ENCODE data around the gene PVRIG. TPM values are rescaled to one million over a fixed set of nuclear protein-coding genes. Genes with fewer than 3 reads are reported as not detected.
A peak's percentile ranks its signal among the peaks of the same experiment; 100 is the strongest.

Gene PVRIG
- total RNA-seq, 1 experiment from 2014 or later, result 0.70 TPM

- Histone ChIP-seq H2AK5ac (ENCODE audit: insufficient read length, low read length) (no peak overlapping the region), H2BK15ac (ENCODE audit: low read depth, low read length) (no peak overlapping the region), H4K5ac (ENCODE audit: insufficient read length, low read depth, low read length) (no peak overlapping the region), H3K27ac (ENCODE audit: insufficient read length, low read depth, low read length) (no peak overlapping the region), H3K79me2 (ENCODE audit: insufficient read depth, low read length) (no peaks in the 10 kb centered on the region; the same call in 1 of the 2 replicates), H3K9ac (ENCODE audit: extremely low read depth, insufficient read length, low read length) (no peak overlapping the region), H4K91ac (ENCODE audit: insufficient read length, low read depth, low read length) (no peak overlapping the region), H2BK120ac (ENCODE audit: low read depth, low read length, poor library complexity, severe bottlenecking) (no peak overlapping the region), H3K79me1 (ENCODE audit: insufficient read depth, low read depth, low read length, poor library complexity, severe bottlenecking) (no peaks in the 10 kb centered on the region), H3K4me2 (ENCODE audit: insufficient read depth, insufficient read length, low read length) (peak overlapping the region; percentile 25), H3K56ac (ENCODE audit: insufficient read length, low read depth, low read length) (no peak overlapping the region), H3K23ac (ENCODE audit: insufficient read length, low read depth, low read length) (no peak overlapping the region), H3K9me3 (ENCODE audit: control insufficient read depth, low read depth, low read length) (no peaks in the 10 kb centered on the region), H3K4ac (ENCODE audit: low read depth, low read length) (no peak overlapping the region), H3T11ph (ENCODE audit: low read length) (no peak overlapping the region), H2BK20ac (ENCODE audit: low read depth, low read length, poor library complexity, severe bottlenecking) (no peak overlapping the region), H2AFZ (ENCODE audit: low read length) (no peak overlapping the region), H2BK5ac (ENCODE audit: insufficient read length, low read length) (no peak overlapping the region), H4K8ac (replicated peaks; ENCODE audit: insufficient read length, low read depth, low read length) (no peak overlapping the region), H3K4me1 (ENCODE audit: insufficient read depth, low read length) (peaks cover 10% of the 10 kb centered on the region), H3K18ac (ENCODE audit: insufficient read length, low read depth, low read length) (no peak overlapping the region), H3K27me3 (ENCODE audit: insufficient read depth, low read length) (no peaks in the 10 kb centered on the region), H4K20me1 (ENCODE audit: control insufficient read depth, insufficient read depth, insufficient read length) (no peaks in the 10 kb centered on the region), H3K14ac (ENCODE audit: insufficient read depth, low read length) (no peak overlapping the region), H2BK12ac (ENCODE audit: insufficient read length, low read depth, low read length) (no peak overlapping the region), H3K23me2 (ENCODE audit: insufficient read length, low read depth, low read length, poor library complexity, severe bottlenecking) (peaks cover 17% of the 10 kb centered on the region)
- Mint-ChIP-seq H3K4me1 (peaks cover 50 to 64% of the 10 kb centered on the region in 2 experiments), H3K4me3 (peak overlapping the region; percentile 65 to 84), H3K27ac (peak overlapping the region in 1 of 3 experiments; percentile 36; a peak in 2 of 7 replicates), H3K27me3 (ENCODE audit: low read depth) (peaks cover 23% of the 10 kb centered on the region), H3K9me3 (no peaks in the 10 kb centered on the region; a peak in 1 of 5 replicates), H3K36me3 (ENCODE audit: insufficient read depth in 1 of 3, low read depth in 3 of 3) (peaks cover 30 to 39% (median 31%) of the 10 kb centered on the region in 3 experiments; a peak in 6 of 7 replicates)
- no CpG with 5 or more reads among the region's 22 CpGs for WGBS (ENCODE audit: extremely low coverage, insufficient read length, low lambda C conversion rate)
- DNase-seq, result no peak
- no peak for TF ChIP-seq CTCF (conservative IDR thresholded peaks at IDR 0.05)
These were observed 47.9 kb upstream of the PVRIG start for GRCh38 chr7:100171840-100172239.

Data from H9 (cell line).